Measurements from ENCODE around the gene PRPF8. TPM values are rescaled to one million over a fixed set of nuclear protein-coding genes. Genes with fewer than 3 reads are reported as not detected.
A peak's percentile ranks its signal among the peaks of the same experiment; 100 is the strongest.

The PRPF8 gene
- total RNA-seq, 1 experiment from 2014 or later: 439 TPM

GRCh38 chr17:1620486-1620885 is 64.2 kb downstream of the PRPF8 start:
- intact Hi-C loops (cut with micrococcal nuclease; ENCODE audit: unreplicated experiment): no loop called here
- TF ChIP-seq CTCF (conservative IDR thresholded peaks at IDR 0.05; ENCODE audit: low read depth, low read length) (no peak), EZH2 (IDR thresholded peaks at IDR 0.05; ENCODE audit: borderline replicate concordance, low read depth, low read length, poor library complexity, severe bottlenecking) (no peak)
- no peaks in the 10 kb centered on the region for H3K9me3 ChIP-seq (ENCODE audit: low read depth, low read length, poor library complexity, severe bottlenecking)
- peaks cover 6% of the 10 kb centered on the region for H3K4me1 ChIP-seq (ENCODE audit: insufficient read depth, low read length, poor library complexity, severe bottlenecking)
- H3K27ac ChIP-seq (ENCODE audit: low read depth, low read length, poor library complexity, severe bottlenecking): no peak overlapping the region
- BruUV-seq (replicated peaks): no TSS peak
- ChIA-PET POLR2A (ENCODE audit: low non-redundant PET) (no interaction called here), CTCF (no interaction called here)
- no peak for DNase-seq (ENCODE audit: low spot score)
- peaks cover 2% of the 10 kb centered on the region for H3K27me3 ChIP-seq (replicated peaks; ENCODE audit: insufficient read depth, low read depth, low read length, poor library complexity)
- H3K36me3 ChIP-seq (ENCODE audit: insufficient read depth, low read length, poor library complexity, severe bottlenecking): no peaks in the 10 kb centered on the region
- no peak overlapping the region for H3K4me3 ChIP-seq (ENCODE audit: low read depth, low read length, poor library complexity, severe bottlenecking)

GRCh38 chr17:1617620-1618174 is 67.0 kb downstream of the PRPF8 start:
- Histone ChIP-seq H3K4me3 (ENCODE audit: low read depth, low read length, poor library complexity, severe bottlenecking) (no peak overlapping the region), H3K27ac (ENCODE audit: low read depth, low read length, poor library complexity, severe bottlenecking) (no peak overlapping the region), H3K27me3 (replicated peaks; ENCODE audit: insufficient read depth, low read depth, low read length, poor library complexity) (no peaks in the 10 kb centered on the region), H3K9me3 (ENCODE audit: low read depth, low read length, poor library complexity, severe bottlenecking) (no peaks in the 10 kb centered on the region), H3K36me3 (ENCODE audit: insufficient read depth, low read length, poor library complexity, severe bottlenecking) (no peaks in the 10 kb centered on the region), H3K4me1 (ENCODE audit: insufficient read depth, low read length, poor library complexity, severe bottlenecking) (peaks cover 6% of the 10 kb centered on the region)
- no TSS peak for BruUV-seq (replicated peaks)
- intact Hi-C loops (cut with micrococcal nuclease; ENCODE audit: unreplicated experiment): no loop called here
- POLR2A ChIA-PET (ENCODE audit: low non-redundant PET): no interaction called here
- no peak for TF ChIP-seq EZH2 (IDR thresholded peaks at IDR 0.05; ENCODE audit: borderline replicate concordance, low read depth, low read length, poor library complexity, severe bottlenecking)
- TF ChIP-seq CTCF (conservative IDR thresholded peaks at IDR 0.05; ENCODE audit: low read depth, low read length): no peak
- CTCF ChIA-PET: no interaction called here
- DNase-seq (ENCODE audit: low spot score): peak; percentile 58

- H3K36me3 ChIP-seq (ENCODE audit: insufficient read depth, low read length, poor library complexity, severe bottlenecking): no peaks in the 10 kb centered on the region
- H3K4me1 ChIP-seq (ENCODE audit: insufficient read depth, low read length, poor library complexity, severe bottlenecking): peaks cover 6% of the 10 kb centered on the region
- BruUV-seq (replicated peaks): no TSS peak
- no peaks in the 10 kb centered on the region for H3K27me3 ChIP-seq (replicated peaks; ENCODE audit: insufficient read depth, low read depth, low read length, poor library complexity)
- no peak overlapping the region for H3K27ac ChIP-seq (ENCODE audit: low read depth, low read length, poor library complexity, severe bottlenecking)
- H3K4me3 ChIP-seq (ENCODE audit: low read depth, low read length, poor library complexity, severe bottlenecking): no peak overlapping the region
- POLR2A ChIA-PET (ENCODE audit: low non-redundant PET): no interaction called here
- TF ChIP-seq EZH2 (IDR thresholded peaks at IDR 0.05; ENCODE audit: borderline replicate concordance, low read depth, low read length, poor library complexity, severe bottlenecking) (no peak), CTCF (conservative IDR thresholded peaks at IDR 0.05; ENCODE audit: low read depth, low read length) (no peak)
- CTCF ChIA-PET: no interaction called here
- DNase-seq (ENCODE audit: low spot score): no peak
- intact Hi-C loops (cut with micrococcal nuclease; ENCODE audit: unreplicated experiment): no loop called here
- no peaks in the 10 kb centered on the region for H3K9me3 ChIP-seq (ENCODE audit: low read depth, low read length, poor library complexity, severe bottlenecking)
Measured at GRCh38 chr17:1616101-1616500, 68.6 kb downstream of the PRPF8 start.
